DMS53 treated with DMSO at 0.1 percent for 48 hours (cell line): Measurements from ENCODE around the gene ZNF274.
"Not testable (repeated sequence)": the region's sequence is repeated elsewhere in the genome, so short reads cannot be mapped to it uniquely, and the experiment has no call there.

Source experiments
- DNase-seq: peaks from one replicate; lab custom pipeline; 2025; ENCODE audit not compliant: unreplicated experiment; lab: John Stamatoyannopoulos, UW

ZNF274 gene

GRCh38 chr19:58182989-58183816, at the start of gene ZNF274:
Gene ZNF274 (plus strand): TSS chr19:58183061. CDS start chr19:58183966, 905 bp downstream.
- DNase-seq = peak; percentile 82

- no peak for DNase-seq
Observed at GRCh38 chr19:58134244-58134643, 48.6 kb upstream of the ZNF274 start.

- no peak for DNase-seq
Observed at GRCh38 chr19:58145849-58146248, 37.0 kb upstream of the ZNF274 start.

- not testable (repeated sequence) for DNase-seq
Observed at GRCh38 chr19:58147475-58147874, 35.4 kb upstream of the ZNF274 start.

- DNase-seq = no peak
Observed at GRCh38 chr19:58150328-58150921, 32.4 kb upstream of the ZNF274 start, which contains the start of gene ZNF329. Gene ZNF329 (minus strand): TSS chr19:58150789. CDS start chr19:58129503, 21,286 bp downstream.

- DNase-seq = no peak
Observed at GRCh38 chr19:58153386-58153785, 29.5 kb upstream of the ZNF274 start.

- no peak for DNase-seq
Observed at GRCh38 chr19:58154287-58154678, 28.6 kb upstream of the ZNF274 start.

- peak; percentile 75 for DNase-seq
Observed at GRCh38 chr19:58154679-58155648, 27.9 kb upstream of the ZNF274 start.

GRCh38 chr19:58157045-58157728, 25.7 kb upstream of the ZNF274 start:
- DNase-seq = no peak

- DNase-seq = no peak
Observed at GRCh38 chr19:58166268-58166667, 16.6 kb upstream of the ZNF274 start.

- DNase-seq = peak; percentile 6
Observed at GRCh38 chr19:58166708-58167280, 16.1 kb upstream of the ZNF274 start.

- DNase-seq = peak; percentile 58
Observed at GRCh38 chr19:58170860-58171259, 12.0 kb upstream of the ZNF274 start.

- DNase-seq = peak; percentile 53
Observed at GRCh38 chr19:58181902-58182576, 822 bp upstream of the ZNF274 start.

- no peak for DNase-seq
Observed at GRCh38 chr19:58182577-58182988, 278 bp upstream of the ZNF274 start.

- DNase-seq = no peak
Observed at GRCh38 chr19:58183817-58184215, 955 bp downstream of the ZNF274 start.

GRCh38 chr19:58196901-58197616, 14.2 kb downstream of the ZNF274 start:
- peak; percentile 22 for DNase-seq

- DNase-seq = no peak
Observed at GRCh38 chr19:58203814-58204475, 21.1 kb downstream of the ZNF274 start.

GRCh38 chr19:58204566-58204965, 21.7 kb downstream of the ZNF274 start:
- DNase-seq = no peak
